Measurements from ENCODE around the gene CD200R1L.

Gene CD200R1L

GRCh38 chr3:112817797-112818196, 28.9 kb downstream of the CD200R1L start:
- DNase-seq = no peak

- DNase-seq = no peak
Measured at GRCh38 chr3:112817271-112817670, 29.4 kb downstream of the CD200R1L start.

GRCh38 chr3:112815981-112816380, 30.7 kb downstream of the CD200R1L start:
- no peak for DNase-seq

GRCh38 chr3:112814266-112814665, 32.4 kb downstream of the CD200R1L start:
- DNase-seq = no peak

GRCh38 chr3:112813723-112814171, 32.9 kb downstream of the CD200R1L start:
- no peak for DNase-seq

GRCh38 chr3:112813016-112813415, 33.6 kb downstream of the CD200R1L start:
- no peak for DNase-seq

GRCh38 chr3:112811917-112812660, 34.6 kb downstream of the CD200R1L start:
- DNase-seq = no peak

- no peak for DNase-seq
Measured at GRCh38 chr3:112811131-112811884, 35.4 kb downstream of the CD200R1L start.

- no peak for DNase-seq
Measured at GRCh38 chr3:112810561-112810960, 36.1 kb downstream of the CD200R1L start.

GRCh38 chr3:112808136-112808535, 38.5 kb downstream of the CD200R1L start:
- DNase-seq = no peak

GRCh38 chr3:112807685-112808084, 39.0 kb downstream of the CD200R1L start:
- DNase-seq = no peak

GRCh38 chr3:112806903-112807302, 39.8 kb downstream of the CD200R1L start:
- no peak for DNase-seq

GRCh38 chr3:112805126-112805525, 41.5 kb downstream of the CD200R1L start:
- no peak for DNase-seq

- no peak for DNase-seq
Measured at GRCh38 chr3:112804021-112804420, 42.6 kb downstream of the CD200R1L start.

- no peak for DNase-seq
Measured at GRCh38 chr3:112803467-112803866, 43.2 kb downstream of the CD200R1L start.

- no peak for DNase-seq
Measured at GRCh38 chr3:112802338-112802737, 44.3 kb downstream of the CD200R1L start.

- no peak for DNase-seq
Measured at GRCh38 chr3:112799946-112800345, 46.7 kb downstream of the CD200R1L start.

GRCh38 chr3:112794622-112795172, 52.0 kb downstream of the CD200R1L start:
- no peak for DNase-seq

- no peak for DNase-seq
Measured at GRCh38 chr3:112793326-112794081, 53.2 kb downstream of the CD200R1L start.

- no peak for DNase-seq
Measured at GRCh38 chr3:112791736-112792135, 54.9 kb downstream of the CD200R1L start.

- DNase-seq = no peak
Measured at GRCh38 chr3:112789787-112790186, 56.9 kb downstream of the CD200R1L start.

- no peak for DNase-seq
Measured at GRCh38 chr3:112786881-112787579, 59.6 kb downstream of the CD200R1L start.
